Daoy (cell line): ENCODE data around the gene IL12RB2. TPM values are rescaled to one million over a fixed set of nuclear protein-coding genes. Genes with fewer than 3 reads are reported as not detected.
A peak's percentile ranks its signal among the peaks of the same experiment; 100 is the strongest.

Experiments used
- DNase-seq: peaks from one replicate; pipeline ENCODE4 v3.0.0-alpha.2; 2015; ENCODE audit warnings: low read depth
- total RNA-seq: library from RNA; depleted of rRNA; stranded (reverse); fragments of >200 nt; shearing (Covaris generic); gene quantifications from 2 replicates; pipeline ENCODE4 v1.2.3, GENCODE V29; 2014

IL12RB2 gene
- total RNA-seq, 1 experiment from 2014 or later = 0.57 TPM

- peak; percentile 73 for DNase-seq
Observed at GRCh38 chr1:67347688-67348472, 40.2 kb downstream of the IL12RB2 start.

- DNase-seq = no peak
Observed at GRCh38 chr1:67348586-67349252, 41.0 kb downstream of the IL12RB2 start.

- peak; percentile 9 for DNase-seq
Observed at GRCh38 chr1:67350783-67351182, 43.1 kb downstream of the IL12RB2 start.

- no peak for DNase-seq
Observed at GRCh38 chr1:67352211-67352610, 44.5 kb downstream of the IL12RB2 start.

- no peak for DNase-seq
Observed at GRCh38 chr1:67355745-67356424, 48.2 kb downstream of the IL12RB2 start.

- no peak for DNase-seq
Observed at GRCh38 chr1:67359592-67359991, 51.9 kb downstream of the IL12RB2 start.

GRCh38 chr1:67361641-67362040, 54.0 kb downstream of the IL12RB2 start:
- DNase-seq = no peak

GRCh38 chr1:67367370-67368045, 59.8 kb downstream of the IL12RB2 start:
- peak; percentile 28 for DNase-seq

GRCh38 chr1:67368046-67368514, 60.4 kb downstream of the IL12RB2 start:
- DNase-seq = no peak

GRCh38 chr1:67371043-67371442, 63.4 kb downstream of the IL12RB2 start:
- DNase-seq = no peak

- DNase-seq = peak; percentile 28
Observed at GRCh38 chr1:67371681-67372080, 64.0 kb downstream of the IL12RB2 start.

GRCh38 chr1:67372136-67372535, 64.5 kb downstream of the IL12RB2 start:
- DNase-seq = peak; percentile 46

- no peak for DNase-seq
Observed at GRCh38 chr1:67372898-67373297, 65.2 kb downstream of the IL12RB2 start.

GRCh38 chr1:67376381-67376780, 68.7 kb downstream of the IL12RB2 start:
- no peak for DNase-seq

GRCh38 chr1:67377253-67377652, 69.6 kb downstream of the IL12RB2 start:
- no peak for DNase-seq

GRCh38 chr1:67381154-67381553, 73.5 kb downstream of the IL12RB2 start:
- no peak for DNase-seq

- no peak for DNase-seq
Observed at GRCh38 chr1:67382292-67382691, 74.6 kb downstream of the IL12RB2 start.

- DNase-seq = no peak
Observed at GRCh38 chr1:67383999-67384638, 76.4 kb downstream of the IL12RB2 start.

GRCh38 chr1:67390041-67390887, 82.6 kb downstream of the IL12RB2 start:
- peak; percentile 72 for DNase-seq

- DNase-seq = no peak
Observed at GRCh38 chr1:67393240-67393639, 85.6 kb downstream of the IL12RB2 start.

GRCh38 chr1:67393737-67394136, 86.1 kb downstream of the IL12RB2 start:
- no peak for DNase-seq
